Upper lobe of left lung (tissue), 6 donors: Measurements from ENCODE around the gene CUL9. TPM values are rescaled to one million over a fixed set of nuclear protein-coding genes. Genes with fewer than 3 reads are reported as not detected.
A peak's percentile ranks its signal among the peaks of the same experiment; 100 is the strongest.

ENCODE experiments used
- ATAC-seq, 2 donors: fragments of 200-7000 bp; cut with Tn5 transposase; one replicate each; pipeline ENCODE4 v1.9.1; 2022; ENCODE audit warnings: mild to moderate bottlenecking in 2 of 2, moderate library complexity in 2 of 2; ENCODE audit not compliant: low FRiP score in 2 of 2
- DNase-seq, 2 donors: peaks; one replicate each; pipeline ENCODE4 v3.0.0-alpha.2; 2019 to 2020
- H3K27ac ChIP-seq, 4 donors: fragments of 200-600 bp; sonication (generic); one replicate each; pipeline ENCODE4 v1.5.1; 2016 to 2019
- H3K27me3 ChIP-seq, 4 donors: fragments of 200-600 bp; sonication (generic); one replicate each; pipeline ENCODE4 v1.5.1; 2017 to 2019
- H3K36me3 ChIP-seq, 4 donors: fragments of 200-600 bp; sonication (generic); one replicate each; pipeline ENCODE4 v1.5.1; 2016 to 2019
- H3K4me1 ChIP-seq, 4 donors: fragments of 200-600 bp; sonication (generic); one replicate each; pipeline ENCODE4 v1.5.1; 2018 to 2019
- H3K4me3 ChIP-seq, 4 donors: fragments of 200-600 bp; sonication (generic); one replicate each; pipeline ENCODE4 v1.5.1; 2017 to 2019; ENCODE audit warnings: mild to moderate bottlenecking in 2 of 4, moderate library complexity in 1 of 4
- H3K9me3 ChIP-seq, 4 donors: fragments of 200-600 bp; sonication (generic); one replicate each; pipeline ENCODE4 v1.5.1; 2018 to 2019
- EP300 ChIP-seq, 4 donors: sonication (generic); formaldehyde crosslinking; IDR thresholded peaks; one replicate each; pipeline ENCODE4 v1.5.1; 2017; ENCODE audit warnings: antibody characterized with exemption in 4 of 4, control low read depth in 2 of 4
- POLR2A ChIP-seq, 4 donors: fragments of 450-650 bp; IDR thresholded peaks; one replicate each; pipeline ENCODE4 v1.5.1; 2016 to 2017; ENCODE audit warnings: antibody characterized with exemption in 4 of 4, mild to moderate bottlenecking in 2 of 4
- POLR2AphosphoS5 ChIP-seq, 2 donors: sonication (generic); formaldehyde crosslinking; IDR thresholded peaks; one replicate each; pipeline ENCODE4 v1.5.1; 2017; ENCODE audit warnings: antibody characterized with exemption in 2 of 2
- WGBS, 2 donors: methylation state at CpG; one replicate each; pipeline ENCODE4 v1.1.5; 2017 to 2018; 5-methylcytosine and 5-hydroxymethylcytosine counted together
- total RNA-seq, 6 donors: library from RNA; depleted of rRNA in 4 of 6; stranded (reverse); fragments of >200 nt in 4 of 6; gene quantifications; one replicate each; pipeline versions ENCODE4 v1.1.0 to v1.2.1, GENCODE V29; 2016 to 2021
- TF ChIP-seq, protein P1 (sequence below), 6 experiments: fragments of 450-650 bp in 4 of 6; fragments of 200-600 bp in 2 of 6; sonication (generic) in 2 of 6; IDR thresholded peaks; one replicate each; pipeline ENCODE4 v1.5.1; 2016 to 2019; ENCODE audit warnings: antibody characterized with exemption in 6 of 6
- donor health status: DM: no; HTN: no; CAD: no; lungs with moderate emphysema.
- donor health status: DM: no; HTN: yes; CAD: no; lungs with severe emphysema.

Gene CUL9
- total RNA-seq, 6 donors from 2014 or later: 26.9 to 105 (median 47.5) TPM

DNA sequence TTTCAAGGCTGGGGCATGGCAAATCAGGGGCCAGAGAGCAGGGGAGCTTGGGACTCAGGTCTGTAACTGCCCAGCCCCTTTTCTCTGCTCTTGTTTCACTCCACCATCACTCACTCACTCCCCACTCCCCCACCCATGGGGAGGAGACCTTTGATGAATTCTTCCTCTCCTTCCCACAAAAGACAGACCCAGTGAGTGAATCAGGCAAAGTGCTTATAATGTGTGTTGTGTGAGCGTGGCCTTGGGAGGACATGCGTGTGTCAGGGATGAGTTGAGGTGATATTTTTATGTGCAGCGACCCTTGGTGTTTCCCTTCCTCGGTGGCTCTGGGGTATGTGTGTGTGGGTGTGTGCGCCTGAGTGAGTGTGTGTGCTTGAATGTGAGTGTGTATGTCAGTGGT is 1.0 kb upstream of the CUL9 start:
- H3K27ac ChIP-seq: peak overlapping the region in 3 of 4 donors; percentile 61 to 88 (median 77)
- no peak overlapping the region for H3K4me3 ChIP-seq
- peaks cover 17 to 35% (median 21%) of the 10 kb centered on the region in 4 donors for H3K4me1 ChIP-seq
- ATAC-seq (no peak), DNase-seq (no peak)
- WGBS, 2 donors: 72 to 81% methylated on average over 5 of the region's 5 CpGs
- no peak for TF ChIP-seq POLR2AphosphoS5 (IDR thresholded peaks at IDR 0.05)
- no peak for TF ChIP-seq POLR2A (IDR thresholded peaks at IDR 0.05)
- no peak for TF ChIP-seq EP300 (IDR thresholded peaks at IDR 0.05)
- TF ChIP-seq, protein P1, sequence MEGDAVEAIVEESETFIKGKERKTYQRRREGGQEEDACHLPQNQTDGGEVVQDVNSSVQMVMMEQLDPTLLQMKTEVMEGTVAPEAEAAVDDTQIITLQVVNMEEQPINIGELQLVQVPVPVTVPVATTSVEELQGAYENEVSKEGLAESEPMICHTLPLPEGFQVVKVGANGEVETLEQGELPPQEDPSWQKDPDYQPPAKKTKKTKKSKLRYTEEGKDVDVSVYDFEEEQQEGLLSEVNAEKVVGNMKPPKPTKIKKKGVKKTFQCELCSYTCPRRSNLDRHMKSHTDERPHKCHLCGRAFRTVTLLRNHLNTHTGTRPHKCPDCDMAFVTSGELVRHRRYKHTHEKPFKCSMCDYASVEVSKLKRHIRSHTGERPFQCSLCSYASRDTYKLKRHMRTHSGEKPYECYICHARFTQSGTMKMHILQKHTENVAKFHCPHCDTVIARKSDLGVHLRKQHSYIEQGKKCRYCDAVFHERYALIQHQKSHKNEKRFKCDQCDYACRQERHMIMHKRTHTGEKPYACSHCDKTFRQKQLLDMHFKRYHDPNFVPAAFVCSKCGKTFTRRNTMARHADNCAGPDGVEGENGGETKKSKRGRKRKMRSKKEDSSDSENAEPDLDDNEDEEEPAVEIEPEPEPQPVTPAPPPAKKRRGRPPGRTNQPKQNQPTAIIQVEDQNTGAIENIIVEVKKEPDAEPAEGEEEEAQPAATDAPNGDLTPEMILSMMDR (IDR thresholded peaks at IDR 0.05): no peak
- no peaks in the 10 kb centered on the region for H3K9me3 ChIP-seq
- no peaks in the 10 kb centered on the region for H3K27me3 ChIP-seq
- H3K36me3 ChIP-seq: peaks cover 15 to 59% (median 36%) of the 10 kb centered on the region in 4 donors

- Histone ChIP-seq H3K4me3 (peak overlapping the region; percentile 87 to 98 (median 91)), H3K36me3 (peaks cover 11 to 59% (median 37%) of the 10 kb centered on the region in 4 donors), H3K27ac (peak overlapping the region; percentile 61 to 88 (median 82)), H3K27me3 (no peaks in the 10 kb centered on the region), H3K4me1 (peaks cover 15 to 29% (median 21%) of the 10 kb centered on the region in 4 donors), H3K9me3 (no peaks in the 10 kb centered on the region)
- no peak for ATAC-seq
- 48% methylated on average over 9 of the region's 9 CpGs for WGBS, 2 donors
- DNase-seq: no peak
- no peak for TF ChIP-seq POLR2A (IDR thresholded peaks at IDR 0.05)
- TF ChIP-seq, protein P1 (IDR thresholded peaks at IDR 0.05): no peak
- no peak for TF ChIP-seq EP300 (IDR thresholded peaks at IDR 0.05)
- no peak for TF ChIP-seq POLR2AphosphoS5 (IDR thresholded peaks at IDR 0.05)
Observed at GRCh38 chr6:43181621-43181941, 415 bp upstream of the CUL9 start.

- TF ChIP-seq POLR2A (IDR thresholded peaks at IDR 0.05): no peak
- TF ChIP-seq EP300 (IDR thresholded peaks at IDR 0.05): no peak
- no peak for TF ChIP-seq POLR2AphosphoS5 (IDR thresholded peaks at IDR 0.05)
- TF ChIP-seq, protein P1 (IDR thresholded peaks at IDR 0.05): no peak
- Histone ChIP-seq H3K4me3 (no peak overlapping the region), H3K9me3 (no peaks in the 10 kb centered on the region), H3K36me3 (peaks cover 11 to 60% (median 44%) of the 10 kb centered on the region in 4 donors), H3K27ac (no peak overlapping the region), H3K27me3 (no peaks in the 10 kb centered on the region), H3K4me1 (peaks cover 15 to 29% (median 21%) of the 10 kb centered on the region in 4 donors)
- no peak for ATAC-seq
- no peak for DNase-seq
- 94 to 98% methylated on average over 4 of the region's 4 CpGs for WGBS, 2 donors
Observed at GRCh38 chr6:43183441-43183840, 1.4 kb downstream of the CUL9 start.

DNA sequence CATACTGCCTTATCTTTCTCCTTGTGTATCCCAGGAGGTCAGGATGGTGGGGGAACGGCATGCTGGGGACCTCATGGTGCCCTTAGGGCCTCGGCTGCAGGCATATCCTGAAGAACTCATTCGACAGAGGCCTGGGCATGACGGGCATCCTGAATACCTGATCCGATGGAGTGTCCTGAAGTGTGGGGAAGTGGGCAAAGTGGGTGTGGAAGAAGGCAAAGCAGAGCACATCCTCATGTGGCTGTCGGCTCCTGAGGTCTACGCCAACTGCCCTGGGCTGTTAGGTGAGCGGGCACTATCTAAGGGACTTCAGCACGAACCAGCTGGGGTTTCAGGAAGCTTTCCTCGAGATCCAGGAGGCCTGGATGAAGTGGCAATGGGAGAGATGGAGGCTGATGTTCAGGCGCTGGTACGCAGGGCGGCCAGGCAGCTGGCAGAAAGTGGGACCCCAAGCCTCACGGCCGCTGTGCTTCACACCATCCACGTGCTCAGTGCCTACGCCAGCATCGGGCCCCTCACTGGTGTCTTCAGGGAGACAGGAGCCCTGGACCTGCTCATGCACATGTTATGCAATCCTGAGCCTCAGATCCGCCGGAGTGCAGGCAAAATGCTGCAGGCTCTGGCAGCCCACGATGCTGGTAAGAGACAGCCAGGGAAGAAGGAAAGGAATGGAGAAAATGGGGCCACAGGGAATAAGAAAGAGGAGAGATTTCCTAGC is 2.4 kb downstream of the CUL9 start:
- DNase-seq (no peak), ATAC-seq (no peak)
- Histone ChIP-seq H3K27ac (no peak overlapping the region), H3K9me3 (no peaks in the 10 kb centered on the region), H3K27me3 (no peaks in the 10 kb centered on the region), H3K4me3 (no peak overlapping the region), H3K36me3 (peaks cover 7 to 59% (median 39%) of the 10 kb centered on the region in 4 donors), H3K4me1 (peaks cover 15 to 29% (median 21%) of the 10 kb centered on the region in 4 donors)
- 94 to 96% methylated on average over 16 to 21 of the region's 21 CpGs for WGBS, 2 donors
- TF ChIP-seq, protein P1 (IDR thresholded peaks at IDR 0.05): no peak
- TF ChIP-seq POLR2A (IDR thresholded peaks at IDR 0.05) (no peak), EP300 (IDR thresholded peaks at IDR 0.05) (no peak), POLR2AphosphoS5 (IDR thresholded peaks at IDR 0.05) (no peak)
